IPS DF 4.7 (cell line): ENCODE results near the gene CRP.
"Not testable (repeated sequence)": the region's sequence is repeated elsewhere in the genome, so short reads cannot be mapped to it uniquely, and the experiment has no call there.

ENCODE experiments used
- DNase-seq: peaks from one replicate; pipeline ENCODE4 v3.0.0-alpha.2; 2013; ENCODE audit warnings: low spot score; ENCODE audit errors: extremely low read depth

The CRP gene

DNA sequence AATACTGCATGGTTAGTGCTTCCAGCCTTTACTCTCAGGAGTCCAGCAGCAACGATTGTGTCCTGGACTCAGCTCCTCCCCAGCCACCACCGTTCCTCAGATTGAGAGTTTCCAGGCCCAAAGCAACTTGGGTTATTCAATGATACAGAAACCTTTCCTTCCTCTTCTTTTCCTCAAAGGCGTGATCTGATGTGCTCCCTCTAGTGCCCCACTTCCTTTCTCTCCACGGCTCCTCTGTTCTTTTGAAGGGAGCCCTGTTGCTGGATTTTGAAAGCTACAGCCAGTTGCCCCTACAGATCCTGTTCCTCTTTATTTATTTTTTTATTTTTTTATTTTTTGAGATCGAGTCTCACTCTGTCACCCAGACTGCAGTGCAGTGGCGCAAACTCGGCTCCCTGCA is 14.1 kb downstream of the CRP start:
- no peak for DNase-seq

DNA sequence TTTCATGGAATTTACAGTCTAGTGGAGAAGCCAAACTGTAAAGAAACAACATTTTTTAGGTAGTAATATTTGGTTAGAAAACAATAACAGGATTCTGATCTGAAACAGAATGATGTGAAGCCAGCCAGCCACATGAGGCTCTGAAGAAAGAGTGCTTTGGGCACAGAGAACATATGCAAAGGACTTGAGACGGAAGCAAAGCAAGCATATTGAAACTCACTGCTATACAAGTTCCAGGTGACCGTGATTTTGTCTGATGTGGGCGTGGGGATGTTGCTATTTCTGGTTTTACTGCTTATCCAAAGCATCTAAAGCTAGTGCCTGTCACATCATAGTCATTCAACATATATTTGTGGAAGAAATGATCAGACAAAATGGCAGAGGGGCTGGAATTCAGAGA is 14.7 kb downstream of the CRP start:
- no peak for DNase-seq

DNA sequence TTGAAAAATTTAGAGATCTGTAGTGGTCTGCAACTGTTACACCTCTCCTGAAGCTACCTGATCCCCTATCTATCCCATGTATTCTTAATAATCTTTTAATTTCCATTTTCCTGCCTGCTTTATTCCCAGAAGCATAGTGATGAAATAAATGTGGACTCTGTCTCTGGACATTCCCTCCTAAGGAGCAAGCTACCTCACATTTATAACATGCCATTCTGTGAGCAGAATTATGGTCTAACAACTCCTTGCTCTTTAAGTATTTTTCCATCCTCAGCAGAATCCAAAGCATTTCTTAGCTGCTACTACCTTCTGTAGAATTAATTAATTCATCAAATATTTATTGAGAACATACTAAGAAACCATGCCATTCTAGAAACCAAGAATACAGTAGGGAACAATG is 15.1 kb downstream of the CRP start:
- no peak for DNase-seq

DNA sequence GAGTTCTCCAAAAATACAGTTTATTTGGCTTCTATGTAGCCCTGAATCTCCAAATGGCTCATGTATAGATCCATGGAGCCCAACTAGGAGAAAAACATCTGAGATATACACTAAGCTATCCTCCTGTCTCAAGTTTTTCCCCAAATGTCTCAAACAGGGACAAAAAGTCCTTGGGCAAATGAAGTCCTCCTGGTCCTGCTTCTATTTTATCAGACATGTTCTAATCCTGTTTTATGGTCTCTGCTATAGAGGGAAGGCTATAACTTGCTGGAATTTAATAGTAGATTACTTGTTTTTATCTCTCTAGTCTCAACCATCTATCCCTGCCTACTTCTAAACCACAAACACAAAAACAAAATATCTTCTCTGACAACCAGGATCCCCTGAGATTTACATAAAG is 26.9 kb downstream of the CRP start:
- DNase-seq: no peak

DNA sequence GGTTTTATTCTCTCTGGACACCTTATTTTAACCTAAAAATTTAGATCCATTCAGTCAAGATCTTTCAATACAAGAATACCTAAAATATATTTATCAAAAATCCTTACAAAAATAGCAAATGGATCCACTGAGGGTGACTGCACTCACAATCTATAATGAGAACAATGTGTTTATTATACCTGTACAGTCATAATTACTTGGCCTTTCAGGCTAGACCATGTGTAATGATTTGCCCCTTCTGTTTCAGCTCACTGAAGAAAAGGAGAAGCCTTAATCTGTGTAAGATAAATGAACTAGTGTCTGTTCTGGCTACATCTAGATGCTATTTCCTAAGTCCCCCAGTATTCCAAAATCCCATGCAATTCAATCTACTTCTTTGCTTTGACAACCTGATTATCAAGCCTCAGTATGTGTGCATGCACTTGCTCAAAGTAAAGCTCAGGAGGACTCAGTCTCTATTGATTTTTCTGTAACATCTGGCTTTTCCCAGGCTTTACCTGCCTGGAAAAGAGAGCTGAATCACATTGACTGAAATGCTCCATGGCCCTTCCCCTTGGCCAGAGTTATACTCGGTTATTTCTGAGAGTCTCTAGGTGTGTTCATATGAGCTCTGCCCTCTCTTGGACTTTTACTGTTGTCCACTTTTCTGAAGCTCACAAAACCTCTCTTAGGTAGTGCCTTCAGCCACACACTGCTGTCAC is 27.6 kb downstream of the CRP start:
- DNase-seq: no peak

DNA sequence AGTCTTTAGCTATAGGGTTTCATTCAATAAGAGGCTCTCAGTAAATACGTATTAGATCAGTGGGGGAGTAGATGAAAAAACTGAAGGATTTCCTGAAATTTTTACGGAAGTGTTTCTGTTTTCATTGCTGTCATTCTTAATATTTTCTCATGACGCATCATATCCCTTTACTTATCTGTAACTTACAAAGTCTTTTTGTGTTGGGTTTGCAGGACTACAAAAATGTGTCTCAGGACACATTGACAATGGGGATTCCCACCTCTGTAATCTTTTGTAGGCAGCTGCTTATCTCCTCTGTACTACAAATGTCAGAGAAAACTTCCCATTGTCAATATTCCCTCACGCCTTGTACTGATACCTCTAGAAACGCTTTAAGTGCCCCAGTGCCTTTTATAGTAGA is 35.5 kb downstream of the CRP start:
- no peak for DNase-seq

DNA sequence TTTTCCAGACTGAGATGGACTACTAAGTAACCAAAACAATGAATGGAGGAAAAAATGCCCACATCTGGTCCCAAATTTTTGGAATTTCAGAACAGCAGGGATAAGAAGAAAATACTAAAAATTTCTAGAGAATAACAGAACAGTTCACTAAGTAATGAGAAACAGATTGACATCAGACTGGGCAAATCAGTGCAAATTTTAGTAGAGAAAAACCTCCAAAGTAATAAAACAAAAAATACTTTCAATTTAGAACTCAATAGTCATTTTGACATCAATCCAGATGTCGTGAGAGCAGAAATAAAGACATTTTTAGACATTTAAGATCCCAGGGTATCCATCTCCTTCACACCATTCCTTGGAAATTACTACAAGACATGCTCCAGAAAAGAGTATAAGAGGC is 39.3 kb downstream of the CRP start:
- DNase-seq: no peak

DNA sequence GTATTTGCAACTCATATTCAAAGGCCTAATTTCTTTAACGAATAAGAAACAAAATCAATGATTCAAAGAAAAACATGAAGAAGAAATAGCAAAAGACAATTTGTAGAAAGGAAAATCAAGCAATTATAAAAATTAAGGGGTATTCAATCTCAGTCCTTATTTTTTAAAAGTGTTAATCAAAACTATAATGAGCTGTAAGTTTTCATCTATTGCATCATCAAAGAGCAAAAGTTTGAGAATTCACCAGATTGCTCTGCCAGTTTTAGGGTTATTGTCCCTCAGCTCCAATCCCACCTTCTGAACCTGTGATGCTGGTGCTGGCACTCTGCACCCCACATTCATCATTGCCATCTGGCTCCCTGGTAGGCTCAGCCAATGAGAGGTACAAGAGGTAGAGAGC is 42.0 kb downstream of the CRP start:
- not testable (repeated sequence) for DNase-seq

DNA sequence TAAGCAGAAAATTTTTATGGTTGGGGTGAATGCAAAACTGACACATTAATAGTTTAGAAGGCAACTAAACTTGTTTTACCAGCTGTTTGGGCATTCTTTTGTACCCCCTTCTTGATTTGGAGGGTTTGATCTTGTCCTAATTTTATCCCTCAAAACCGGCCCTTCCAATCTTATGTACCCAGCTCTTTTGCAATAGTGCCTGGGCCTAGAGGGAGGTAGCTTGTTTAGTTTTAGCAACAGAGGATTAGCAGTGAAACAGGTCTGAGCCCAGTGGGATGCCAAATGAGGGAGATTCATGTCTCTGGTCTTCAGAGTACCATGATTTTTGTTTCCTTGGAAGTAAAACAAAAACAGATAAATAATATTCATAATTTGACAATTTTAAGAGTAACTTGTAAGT is 45.1 kb downstream of the CRP start:
- no peak for DNase-seq

DNA sequence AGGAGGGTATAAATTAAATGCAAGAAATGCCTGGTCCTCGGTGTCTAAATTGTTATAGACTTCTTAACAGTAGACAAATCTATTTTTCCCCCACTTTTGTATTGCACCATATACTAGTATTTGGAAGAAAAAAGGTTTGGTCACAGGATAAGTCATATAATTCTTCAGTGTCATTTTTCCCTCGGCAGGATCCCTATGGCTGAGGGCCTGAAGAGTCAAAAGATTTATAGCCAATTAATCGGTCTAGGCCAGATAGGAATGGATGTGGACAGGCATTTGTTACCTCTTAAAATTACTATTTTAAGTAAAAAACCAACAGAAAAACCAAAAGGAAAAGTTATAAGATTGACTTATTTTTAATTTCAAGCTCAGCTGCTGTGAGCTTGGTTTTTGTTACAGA is 45.6 kb downstream of the CRP start:
- DNase-seq: no peak

DNA sequence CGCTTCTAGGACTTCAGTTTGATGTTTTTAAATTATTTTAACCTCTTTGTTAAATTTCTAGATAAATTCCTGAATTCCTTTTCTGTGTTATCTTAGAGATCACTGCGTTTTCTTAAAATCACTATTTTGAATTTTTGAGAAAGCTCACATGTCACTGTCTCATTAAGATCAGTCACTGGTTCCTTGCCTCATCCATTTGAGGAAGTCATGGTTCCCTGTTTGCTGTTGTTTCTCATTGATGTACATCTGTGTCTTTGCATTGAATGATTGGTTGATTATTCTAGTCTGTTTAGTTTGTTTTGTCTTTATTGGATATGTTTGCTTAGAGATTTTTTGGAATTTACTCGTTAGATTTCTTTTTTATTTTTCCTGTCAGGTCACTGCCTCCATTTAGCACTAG is 50.1 kb downstream of the CRP start:
- DNase-seq: no peak

DNA sequence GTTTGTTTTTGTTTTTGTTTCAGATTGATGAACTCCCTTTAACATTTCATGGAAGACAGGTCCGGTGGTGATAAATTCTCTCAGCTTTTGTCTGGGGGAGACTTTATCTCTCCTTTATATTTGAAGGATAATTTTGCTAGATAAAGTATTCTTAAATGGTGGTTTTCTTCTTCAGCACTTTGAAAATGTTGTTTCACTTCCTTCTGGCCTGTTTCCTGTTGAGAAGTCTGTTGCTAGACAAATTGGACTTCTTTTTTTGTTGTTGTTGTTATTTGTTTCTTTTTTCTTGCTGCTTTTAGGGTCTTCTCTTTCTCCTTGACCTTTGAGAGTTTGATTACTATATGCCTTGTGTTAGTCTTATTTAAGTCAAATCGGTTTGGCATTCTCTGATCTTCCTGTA is 50.8 kb downstream of the CRP start:
- DNase-seq: no peak
